ENCODE measurements around the gene NME5. TPM values are rescaled to one million over a fixed set of nuclear protein-coding genes. Genes with fewer than 3 reads are reported as not detected.

The NME5 gene
- total RNA-seq, 1 donor from 2014 or later, result 0.82 TPM

DNA sequence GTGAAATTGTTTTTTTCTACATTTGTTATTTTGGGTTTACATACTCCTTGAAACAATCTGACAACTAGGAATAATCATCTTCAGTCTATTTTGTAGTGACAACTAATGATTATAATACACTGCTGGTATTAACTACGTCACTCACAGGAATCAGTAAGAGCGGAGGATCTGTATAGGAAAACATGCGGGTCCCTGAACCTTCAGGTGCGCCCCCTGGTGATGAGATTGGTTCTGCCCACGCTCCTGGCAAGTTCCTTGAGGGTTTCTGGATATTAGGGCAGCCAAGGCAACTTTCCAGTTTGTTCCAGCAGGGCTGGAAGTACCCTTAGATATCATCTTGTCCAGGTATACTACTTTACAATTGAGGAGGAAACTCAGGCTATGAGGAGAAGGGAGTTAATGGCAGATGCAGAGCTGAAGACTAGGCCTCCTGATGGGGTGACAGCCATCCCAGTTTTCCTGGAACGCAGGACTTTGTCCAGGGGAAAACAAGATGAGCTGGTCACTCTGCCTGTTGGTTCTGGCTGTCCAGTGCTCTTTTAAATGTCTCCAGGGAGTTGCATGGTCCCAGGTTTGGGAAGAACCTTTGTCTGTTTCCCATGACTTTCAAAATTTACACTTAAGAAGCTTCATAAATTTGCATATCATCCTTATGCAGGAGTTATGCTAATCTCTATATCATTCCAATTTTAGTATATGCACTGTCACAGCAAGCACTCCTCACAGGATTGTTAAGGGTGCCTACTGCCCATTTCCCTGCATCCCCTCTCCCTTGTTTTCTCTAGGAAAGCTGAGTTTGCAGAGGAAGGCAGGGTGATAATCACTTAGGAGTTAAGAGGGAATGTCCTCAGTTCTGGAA is 70.3 kb downstream of the NME5 start:
- TF ChIP-seq, protein P1, sequence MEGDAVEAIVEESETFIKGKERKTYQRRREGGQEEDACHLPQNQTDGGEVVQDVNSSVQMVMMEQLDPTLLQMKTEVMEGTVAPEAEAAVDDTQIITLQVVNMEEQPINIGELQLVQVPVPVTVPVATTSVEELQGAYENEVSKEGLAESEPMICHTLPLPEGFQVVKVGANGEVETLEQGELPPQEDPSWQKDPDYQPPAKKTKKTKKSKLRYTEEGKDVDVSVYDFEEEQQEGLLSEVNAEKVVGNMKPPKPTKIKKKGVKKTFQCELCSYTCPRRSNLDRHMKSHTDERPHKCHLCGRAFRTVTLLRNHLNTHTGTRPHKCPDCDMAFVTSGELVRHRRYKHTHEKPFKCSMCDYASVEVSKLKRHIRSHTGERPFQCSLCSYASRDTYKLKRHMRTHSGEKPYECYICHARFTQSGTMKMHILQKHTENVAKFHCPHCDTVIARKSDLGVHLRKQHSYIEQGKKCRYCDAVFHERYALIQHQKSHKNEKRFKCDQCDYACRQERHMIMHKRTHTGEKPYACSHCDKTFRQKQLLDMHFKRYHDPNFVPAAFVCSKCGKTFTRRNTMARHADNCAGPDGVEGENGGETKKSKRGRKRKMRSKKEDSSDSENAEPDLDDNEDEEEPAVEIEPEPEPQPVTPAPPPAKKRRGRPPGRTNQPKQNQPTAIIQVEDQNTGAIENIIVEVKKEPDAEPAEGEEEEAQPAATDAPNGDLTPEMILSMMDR (IDR thresholded peaks at IDR 0.05; ENCODE audit: unreplicated experiment), result peak; percentile 65
- H3K9me3 Mint-ChIP-seq (ENCODE audit: unreplicated experiment), result no peaks in the 10 kb centered on the region

GRCh38 chr5:138067945-138068344 is 71.3 kb downstream of the NME5 start:
- no peak for DNase-seq (ENCODE audit: low spot score)
- Mint-ChIP-seq H3K4me3 (ENCODE audit: unreplicated experiment) (no peak overlapping the region), H3K4me1 (ENCODE audit: unreplicated experiment) (no peaks in the 10 kb centered on the region), H3K36me3 (ENCODE audit: low read depth, unreplicated experiment) (no peaks in the 10 kb centered on the region), H3K9me3 (ENCODE audit: unreplicated experiment) (no peaks in the 10 kb centered on the region), H3K27me3 (ENCODE audit: unreplicated experiment) (peaks cover 2% of the 10 kb centered on the region), H3K27ac (ENCODE audit: unreplicated experiment) (no peak overlapping the region)
- TF ChIP-seq, protein P1 (IDR thresholded peaks at IDR 0.05; ENCODE audit: unreplicated experiment), result no peak

More for the DNA sequence above, 70.3 kb downstream of the NME5 start:
- no peak overlapping the region for H3K4me3 Mint-ChIP-seq (ENCODE audit: unreplicated experiment)
- no peaks in the 10 kb centered on the region for H3K36me3 Mint-ChIP-seq (ENCODE audit: low read depth, unreplicated experiment)
- no peaks in the 10 kb centered on the region for H3K4me1 Mint-ChIP-seq (ENCODE audit: unreplicated experiment)
- peaks cover 2% of the 10 kb centered on the region for H3K27me3 Mint-ChIP-seq (ENCODE audit: unreplicated experiment)
- H3K27ac Mint-ChIP-seq (ENCODE audit: unreplicated experiment), result no peak overlapping the region
- DNase-seq (ENCODE audit: low spot score), result peak; percentile 82

Other genes starting within 250 kb of the NME5 start
- gene PKD2L2, start 250.0 kb downstream of the NME5 start, total RNA-seq (ENCODE audit: unreplicated experiment), result not detected
- gene FAM13B, start 106.3 kb downstream of the NME5 start, total RNA-seq (ENCODE audit: unreplicated experiment), result 31.2 TPM
- gene WNT8A, start 55.4 kb downstream of the NME5 start, total RNA-seq (ENCODE audit: unreplicated experiment), result 0.69 TPM
- gene BRD8, start 39.2 kb upstream of the NME5 start, total RNA-seq (ENCODE audit: unreplicated experiment), result 52.0 TPM
- gene KIF20A, start 39.7 kb upstream of the NME5 start, total RNA-seq (ENCODE audit: unreplicated experiment), result 10.3 TPM
- gene CDC23, start 73.9 kb upstream of the NME5 start, total RNA-seq (ENCODE audit: unreplicated experiment), result 40.8 TPM
- 0.13 TPM for gene GFRA3, start 135.2 kb upstream of the NME5 start, total RNA-seq (ENCODE audit: unreplicated experiment)
- 3.8 TPM for gene CDC25C, start 192.4 kb upstream of the NME5 start, total RNA-seq (ENCODE audit: unreplicated experiment)
- gene FAM53C, start 198.8 kb upstream of the NME5 start, total RNA-seq (ENCODE audit: unreplicated experiment), result 49.5 TPM
- gene KDM3B, start 213.3 kb upstream of the NME5 start, total RNA-seq (ENCODE audit: unreplicated experiment), result 101 TPM

All from endothelial cell (in vitro differentiated cells).